Keratinocyte (primary cell): ENCODE measurements around the gene RAB3GAP2.

Source experiments
- CTCF ChIP-seq, 3 experiments: IDR thresholded peaks in 1 of 3; conservative IDR thresholded peaks in 1 of 3; optimal IDR thresholded peaks in 1 of 3; 2 replicates in 2 of 3; 3 replicates in 1 of 3; pipeline versions ENCODE3 to v1.5.1; 2011; ENCODE audit warnings: low read length in 3 of 3, mild to moderate bottlenecking in 3 of 3, moderate library complexity in 2 of 3, control low read depth in 1 of 3, inconsistent platforms in 1 of 3; ENCODE audit not compliant: insufficient read depth in 2 of 3; ENCODE audit errors: extremely low read depth in 1 of 3
- EZH2 ChIP-seq: IDR thresholded peaks from one replicate; pipeline ENCODE4 v1.6.1; 2012; ENCODE audit warnings: inconsistent platforms, mild to moderate bottlenecking, low read length, moderate library complexity

GRCh38 chr1:220272047-220272840, at the start of gene RAB3GAP2:
- TF ChIP-seq CTCF (optimal IDR thresholded peaks at IDR 0.05 in 1 of 3, IDR thresholded peaks at IDR 0.05 in 1 of 3, conservative IDR thresholded peaks at IDR 0.05 in 1 of 3; ENCODE audit: extremely low read depth in 1 of 3, insufficient read depth in 2 of 3, low read length in 3 of 3) (no peak), EZH2 (no peak)
